Activated CD8-positive, alpha-beta memory T cell treated with anti-CD3 and anti-CD28 coated beads, Interleukin-2, amount 50 U/mL, for 24 hours (primary cell): ENCODE measurements around the gene RCSD1.

Experiments
- DNase-seq: peaks from one replicate; pipeline ENCODE4 v3.0.0-alpha.2; 2020; ENCODE audit errors: extremely low read depth

Gene RCSD1

GRCh38 chr1:167617153-167618147, 12.6 kb upstream of the RCSD1 start:
- DNase-seq: no peak

GRCh38 chr1:167618366-167618765, 11.7 kb upstream of the RCSD1 start:
- DNase-seq: no peak

GRCh38 chr1:167618789-167619188, 11.2 kb upstream of the RCSD1 start:
- no peak for DNase-seq

GRCh38 chr1:167620002-167620401, 10.0 kb upstream of the RCSD1 start:
- DNase-seq: no peak

DNA sequence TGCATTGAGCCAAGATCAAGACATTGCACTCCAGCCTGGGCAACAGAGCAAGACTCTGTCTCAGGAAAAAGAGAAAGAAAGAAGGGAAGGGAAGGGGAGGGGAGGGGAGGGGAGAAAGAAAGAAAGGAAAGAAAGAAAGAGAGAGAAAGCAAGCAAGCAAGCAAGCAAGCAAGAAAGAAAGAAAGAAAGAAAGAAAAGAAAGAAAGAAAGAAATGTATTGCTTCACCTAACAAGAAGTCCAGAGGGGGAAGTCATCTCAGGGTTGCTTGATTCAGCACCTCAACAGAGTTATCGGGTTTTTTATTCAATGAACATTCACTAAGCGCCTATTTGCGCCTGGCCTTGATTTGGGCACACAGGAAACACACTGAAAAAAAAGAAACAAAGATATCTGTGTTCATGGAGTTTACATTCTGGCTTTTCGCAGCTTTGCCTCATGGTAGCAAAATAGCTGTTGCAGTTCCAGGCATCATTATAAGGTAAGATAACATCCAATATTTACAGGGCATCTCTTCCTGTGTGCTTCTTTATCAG, 8.2 kb upstream of the RCSD1 start:
- no peak for DNase-seq

GRCh38 chr1:167623951-167624350, 6.1 kb upstream of the RCSD1 start:
- DNase-seq: no peak

DNA sequence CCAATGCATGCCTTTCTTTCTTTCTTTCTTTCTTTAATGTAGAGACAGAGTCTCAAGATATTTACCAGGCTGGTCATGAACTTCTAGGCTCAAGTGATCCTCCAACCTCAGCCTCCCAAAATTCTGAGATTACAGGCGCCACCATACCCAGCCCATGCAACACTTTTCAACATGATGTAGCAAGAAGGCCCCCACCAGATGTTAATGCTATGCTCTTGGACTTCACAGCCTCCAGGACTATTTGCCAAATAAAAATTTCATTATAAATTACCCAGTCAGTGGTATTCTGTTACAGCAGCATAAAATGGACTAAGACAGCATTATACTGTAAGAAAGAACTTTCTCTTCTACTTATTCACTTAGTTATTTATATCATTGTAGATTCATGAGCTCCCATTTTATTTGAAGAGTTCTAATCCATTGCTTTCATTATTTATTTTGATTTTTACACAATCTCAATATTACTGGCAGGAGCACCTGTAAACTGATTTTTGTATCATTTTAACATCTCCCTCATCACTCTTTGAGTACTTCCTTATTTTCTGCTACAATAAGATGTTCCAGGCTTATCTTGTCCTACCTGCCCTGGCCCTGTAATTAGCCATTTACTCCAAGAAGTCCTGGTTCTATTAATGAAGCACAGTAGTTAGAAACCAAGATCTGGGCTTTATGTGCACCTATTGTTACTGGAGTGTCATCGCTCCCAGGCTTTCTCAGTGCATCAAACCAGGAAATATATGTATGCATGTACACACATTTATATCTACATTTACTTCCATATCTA, 4.8 kb upstream of the RCSD1 start:
- DNase-seq: no peak

DNA sequence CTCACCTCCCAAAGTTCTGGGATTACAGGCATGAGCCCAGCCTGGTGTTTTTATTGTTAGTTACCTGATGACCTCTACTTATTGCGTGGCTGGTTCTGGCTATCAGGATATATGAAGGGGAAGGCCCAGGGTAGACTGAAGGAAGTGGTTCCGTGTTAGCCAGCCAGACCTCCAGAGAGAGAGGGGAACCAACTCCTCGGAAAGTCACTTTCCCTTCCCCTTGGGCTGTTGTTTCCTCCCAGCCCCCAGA, 2.5 kb upstream of the RCSD1 start:
- no peak for DNase-seq

GRCh38 chr1:167627865-167628641, 2.0 kb upstream of the RCSD1 start:
- peak; percentile 52 for DNase-seq

DNA sequence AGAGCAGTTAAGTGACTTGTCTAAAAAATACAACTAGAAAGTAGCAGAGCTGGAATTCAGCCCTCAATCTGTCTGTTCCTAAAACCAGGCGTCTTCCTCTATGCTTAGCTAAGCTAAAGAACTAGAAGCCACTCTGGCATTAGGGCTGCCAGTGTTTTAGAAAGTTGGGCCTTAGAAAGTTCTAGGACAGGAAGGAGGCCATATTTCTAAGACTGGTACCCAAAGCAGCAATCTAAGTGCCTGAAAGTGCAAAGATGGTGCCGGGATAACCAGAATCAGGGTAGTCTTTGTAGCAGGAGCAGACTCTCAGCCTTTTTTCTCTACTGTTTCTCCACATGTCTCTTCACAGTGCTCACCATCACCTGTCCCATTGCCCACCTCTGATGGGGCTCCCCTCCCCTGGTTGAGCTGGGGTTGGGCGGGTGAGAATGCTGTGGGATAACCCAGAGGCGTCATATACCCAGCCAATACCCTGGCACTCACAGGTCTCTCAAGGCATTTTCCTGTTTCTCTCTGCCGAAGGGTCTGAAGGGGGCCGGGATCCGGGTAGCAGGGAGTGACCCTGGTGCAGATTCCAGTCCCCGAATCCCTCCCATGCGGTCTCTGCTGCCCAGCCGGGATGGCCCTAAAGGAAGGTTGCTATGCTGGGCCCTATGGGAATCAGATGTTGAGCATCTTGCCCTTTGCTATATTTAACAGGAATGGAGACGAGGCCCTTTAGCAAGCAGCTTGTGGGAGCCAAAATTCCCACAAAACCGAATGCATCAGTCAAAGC, 1.1 kb upstream of the RCSD1 start:
- no peak for DNase-seq

GRCh38 chr1:167630568-167631385, 745 bp downstream of the RCSD1 start:
- DNase-seq: no peak

DNA sequence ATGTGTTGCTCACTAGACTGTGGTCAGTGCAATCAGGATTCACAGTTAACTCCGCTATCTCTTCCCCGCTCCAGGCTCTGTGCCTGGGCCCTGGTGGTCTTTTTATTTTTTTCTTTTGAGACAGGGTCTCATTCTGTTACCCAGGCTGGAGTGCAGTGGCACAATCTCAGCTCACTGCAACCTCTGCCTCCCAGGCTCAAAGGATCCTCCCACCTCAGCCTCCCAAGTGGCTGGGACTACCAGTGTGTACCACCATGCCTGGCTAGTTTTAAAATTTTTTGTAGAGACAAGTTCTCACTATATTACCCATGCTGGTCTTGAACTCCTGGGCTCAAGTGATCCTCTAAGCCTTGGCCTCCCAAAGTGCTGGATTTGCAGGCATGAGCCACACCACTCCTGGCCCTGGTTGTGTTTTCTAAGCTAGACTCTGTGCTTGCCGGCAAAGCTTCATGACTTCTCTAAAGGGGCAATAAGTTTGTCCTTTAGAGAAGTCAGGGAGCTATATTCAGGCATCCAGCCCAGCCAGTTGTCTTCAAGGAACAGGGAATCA, 1.4 kb downstream of the RCSD1 start:
- DNase-seq: no peak

DNA sequence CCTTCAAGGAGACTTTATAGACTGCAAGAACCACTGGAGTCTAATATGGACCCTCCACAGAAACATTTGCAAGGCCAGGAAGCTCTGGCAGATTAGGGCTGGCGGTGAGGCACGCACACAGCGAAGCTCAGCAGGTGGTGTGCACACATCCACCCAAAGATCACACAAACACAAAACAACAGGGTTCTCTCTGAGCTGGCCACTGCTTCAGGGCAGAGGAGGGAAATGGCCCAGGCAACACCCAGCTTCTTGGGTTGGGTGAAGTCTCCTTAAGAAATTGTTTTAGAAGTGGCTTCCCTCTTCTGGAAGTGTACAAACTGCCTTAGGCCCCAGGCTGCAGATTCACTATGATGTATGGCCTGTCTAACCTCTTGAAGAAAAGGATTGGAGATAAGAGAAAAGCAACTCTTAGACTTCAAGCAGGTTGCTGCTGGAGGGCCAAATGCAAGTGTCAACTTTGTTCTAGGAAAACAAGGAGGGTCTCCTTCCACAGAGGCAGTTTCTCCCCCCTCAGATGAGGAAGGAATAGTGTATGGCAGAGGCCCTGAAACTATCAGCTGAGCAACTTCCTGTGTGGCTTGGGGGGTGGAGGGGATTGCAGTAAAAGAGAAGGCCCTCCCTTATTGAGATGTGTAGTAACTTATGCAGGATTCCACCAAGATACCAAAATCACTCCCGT, 2.0 kb downstream of the RCSD1 start:
- no peak for DNase-seq

DNA sequence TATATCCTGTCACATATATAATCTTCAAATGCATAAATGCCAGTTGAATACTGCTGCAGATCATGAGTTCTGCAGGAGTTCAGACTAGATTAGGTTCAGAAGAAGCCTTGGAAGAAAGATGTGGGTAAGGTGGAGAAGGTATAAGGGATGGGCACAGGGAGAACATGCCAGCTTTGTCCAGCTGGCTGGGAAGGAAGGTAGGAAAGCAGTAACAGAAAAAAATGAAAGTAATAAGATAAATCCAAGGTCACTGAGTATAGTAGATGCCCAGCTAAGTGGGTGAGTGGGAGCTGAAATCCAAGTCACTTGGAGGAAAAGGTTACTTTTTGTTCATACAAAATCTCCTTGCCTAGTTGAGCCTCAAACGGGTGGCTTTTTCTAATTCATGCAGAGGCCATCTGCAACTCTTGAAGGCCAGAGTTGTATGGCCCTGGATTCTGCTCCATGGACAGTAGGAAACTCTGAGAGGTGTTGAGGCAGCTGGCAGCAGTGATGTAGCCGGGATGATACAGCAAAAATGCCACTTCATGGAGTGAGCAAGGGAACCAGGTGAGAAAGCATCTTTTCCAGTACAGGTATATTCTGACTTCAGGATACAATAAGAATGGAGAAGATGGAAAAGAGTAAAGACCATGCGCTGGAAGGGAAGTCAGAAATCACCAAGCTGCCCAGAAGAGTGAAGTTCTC, 3.4 kb downstream of the RCSD1 start:
- DNase-seq: no peak

DNA sequence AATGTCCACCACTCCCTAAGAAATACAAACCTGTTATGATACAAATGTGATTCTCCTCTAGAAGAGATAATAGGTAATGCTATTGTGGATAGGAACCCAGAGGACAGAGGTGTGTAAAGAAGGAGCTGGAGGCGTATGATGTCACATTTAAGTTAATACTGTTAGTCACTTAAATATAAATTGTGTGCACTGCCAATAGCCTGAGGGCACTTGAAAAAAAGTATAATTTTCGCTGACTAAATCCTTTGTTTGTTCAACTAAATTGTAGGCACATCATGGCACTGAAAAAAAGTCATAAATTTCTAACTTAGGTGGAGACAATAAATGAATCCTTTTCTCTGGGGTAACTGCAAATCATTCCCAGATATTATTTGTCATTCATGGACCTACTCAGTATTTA, 4.4 kb downstream of the RCSD1 start:
- no peak for DNase-seq

DNA sequence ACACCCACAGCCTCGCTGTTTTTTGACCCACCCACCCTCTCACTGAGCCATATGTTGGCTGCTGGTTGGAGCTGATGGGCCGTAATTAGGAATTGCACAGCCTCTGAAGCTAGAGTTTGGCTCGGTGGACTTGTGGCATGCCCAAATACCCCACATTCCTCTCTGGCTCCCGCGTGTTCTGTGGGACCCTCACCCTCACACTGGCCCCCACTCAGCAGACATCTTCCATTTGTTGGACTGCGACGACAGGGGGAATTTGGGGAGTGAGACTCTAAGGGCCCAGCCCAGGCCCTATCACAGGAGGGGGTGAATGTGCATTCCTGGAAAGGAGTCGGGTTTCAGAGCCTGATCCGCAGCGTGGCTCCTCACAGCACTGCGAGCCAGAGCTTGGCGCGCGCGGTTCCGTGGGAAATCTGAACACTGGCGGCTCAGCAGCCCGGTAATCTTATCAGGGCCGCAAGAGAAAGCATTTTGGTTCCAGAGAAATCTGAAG, 5.2 kb downstream of the RCSD1 start:
- no peak for DNase-seq

DNA sequence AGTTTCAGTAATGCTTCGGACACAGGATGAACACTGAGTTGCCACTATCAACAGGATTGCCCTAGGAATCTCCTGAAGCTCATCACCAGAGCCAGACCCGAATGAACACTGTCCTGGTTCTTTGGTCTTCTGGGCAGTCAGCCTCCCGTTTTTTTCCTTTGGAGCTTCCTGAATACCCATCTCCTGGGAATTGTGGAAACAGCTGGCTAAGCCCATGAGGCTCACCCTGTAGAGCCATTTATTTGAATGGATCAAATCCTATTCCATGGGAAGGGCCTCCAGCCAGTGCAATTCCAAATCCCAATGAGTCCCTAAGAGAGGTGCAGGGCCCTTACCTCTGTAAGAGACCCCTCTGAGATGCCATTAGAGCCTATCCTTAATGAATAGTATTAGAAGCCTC, 5.9 kb downstream of the RCSD1 start:
- no peak for DNase-seq

DNA sequence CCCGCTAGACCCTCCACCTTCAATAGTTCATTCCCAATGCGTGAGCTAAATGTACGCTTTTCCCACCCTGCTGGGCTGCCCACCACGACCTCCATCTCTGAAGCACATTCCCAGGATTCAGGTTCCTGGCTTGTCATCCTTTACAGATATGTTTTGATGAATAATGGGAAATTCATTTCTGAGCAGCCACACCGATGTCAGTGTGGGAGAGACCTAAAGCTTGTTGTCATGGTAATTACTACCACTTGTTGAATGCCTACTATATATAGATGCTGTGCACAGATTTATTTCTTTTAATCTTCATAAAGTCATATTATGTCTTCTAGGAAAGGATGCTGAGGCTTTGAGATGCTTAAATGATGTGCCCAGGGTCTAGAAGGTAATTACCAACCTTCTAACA, 8.0 kb downstream of the RCSD1 start:
- DNase-seq: no peak

DNA sequence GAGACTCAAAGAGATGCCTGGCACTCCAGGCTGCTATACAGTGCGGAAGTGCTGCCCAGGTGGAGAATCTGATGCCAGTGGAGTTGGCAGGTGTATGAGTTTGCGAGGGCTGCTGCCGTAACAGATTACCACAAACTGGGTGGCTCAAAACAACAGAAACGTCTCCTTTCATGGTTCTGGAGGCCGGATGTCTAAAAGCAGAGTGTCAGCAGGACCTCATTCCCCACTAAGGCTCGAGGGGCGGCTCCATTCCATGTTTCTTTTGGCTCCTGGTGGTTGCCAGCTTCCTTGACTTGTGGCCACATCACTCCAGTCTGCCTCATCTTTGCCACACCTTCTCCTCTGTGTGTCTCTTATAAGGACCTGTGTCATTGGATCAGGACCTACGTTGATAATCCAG, 10.0 kb downstream of the RCSD1 start:
- DNase-seq: no peak
